ENCODE data around the gene XRCC5.
"Not testable (repeated sequence)": the region's sequence is repeated elsewhere in the genome, so short reads cannot be mapped to it uniquely, and the experiment has no call there.

The XRCC5 gene
- total RNA-seq, result 243 to 472 (median 356) reads per million in 17 experiments

DNA sequence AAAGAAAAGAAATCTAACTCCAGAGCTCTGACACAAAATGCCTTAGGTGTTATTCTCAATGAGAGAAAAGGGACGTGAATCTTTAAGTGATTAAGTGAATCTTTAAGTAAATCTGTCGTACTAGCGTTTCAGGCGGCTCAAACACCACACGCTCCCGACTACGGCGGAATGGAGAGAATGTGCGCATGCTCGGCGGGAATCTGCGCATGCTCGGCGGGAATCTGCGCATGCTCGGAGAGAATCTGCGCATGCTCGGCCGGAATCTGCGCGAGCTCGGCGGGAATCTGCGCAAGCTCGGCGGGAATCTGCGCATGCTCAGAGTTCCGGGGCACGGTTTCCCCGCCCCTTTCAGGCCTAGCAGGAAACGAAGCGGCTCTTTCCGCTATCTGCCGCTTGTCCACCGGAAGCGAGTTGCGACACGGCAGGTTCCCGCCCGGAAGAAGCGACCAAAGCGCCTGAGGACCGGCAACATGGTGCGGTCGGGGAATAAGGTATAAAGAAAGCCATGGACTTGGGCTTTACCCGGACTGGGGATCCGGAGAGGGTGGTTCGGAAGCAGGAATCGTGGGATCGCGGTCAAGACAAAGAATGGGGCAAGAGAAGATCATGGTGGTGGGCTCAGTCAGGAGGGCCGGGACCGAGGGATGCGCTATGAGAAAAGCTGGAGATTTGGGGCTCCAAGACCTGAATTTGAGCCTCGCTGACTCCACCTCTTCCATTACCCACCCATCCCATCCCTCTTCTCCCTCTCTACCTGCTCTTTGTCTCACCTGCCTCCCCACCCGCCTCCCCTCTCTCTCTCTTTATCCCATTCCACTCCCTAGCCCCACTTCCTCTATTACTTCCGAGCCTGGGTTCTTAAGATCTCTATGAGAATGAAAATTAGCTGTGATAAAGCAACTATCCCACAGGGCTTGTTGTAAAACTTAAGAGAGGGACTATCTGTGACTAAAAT is at the start of gene XRCC5:
XRCC5 (plus strand) TSS at position 382 of the 955 bp plus-strand sequence; CDS start at position 471, 89 bp downstream.
- DNase-seq, result peak; percentile 99 to 100 (median 99)

DNA sequence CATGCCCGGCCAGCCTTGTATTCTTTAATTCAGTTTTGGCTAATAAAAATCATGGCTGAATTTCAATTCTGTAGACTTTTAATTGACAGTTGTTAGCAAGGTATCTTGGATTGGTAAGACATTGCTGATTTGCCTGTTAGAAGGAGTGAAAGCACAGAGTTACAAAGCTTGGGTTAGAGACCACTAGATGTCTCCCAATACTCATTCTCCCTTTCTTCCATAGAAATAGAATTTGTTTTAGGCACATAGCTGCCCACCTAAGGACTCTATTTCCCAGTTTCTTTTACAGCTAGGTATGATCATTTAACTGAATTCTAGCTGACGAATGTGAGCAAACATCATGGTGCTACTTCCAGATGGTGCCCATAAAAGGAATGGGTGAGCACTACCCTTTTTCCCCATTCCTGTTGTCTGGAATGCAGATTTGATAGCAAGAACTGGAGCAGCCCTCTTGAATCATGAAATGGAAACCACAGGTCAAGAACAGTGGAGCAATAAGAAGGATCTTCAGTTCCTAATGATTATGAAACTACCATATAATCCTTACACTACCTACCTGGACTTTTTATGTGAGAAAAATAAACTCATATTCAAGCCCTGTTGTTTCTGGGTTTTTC is 45.0 kb upstream of the XRCC5 start:
- no peak for DNase-seq

DNA sequence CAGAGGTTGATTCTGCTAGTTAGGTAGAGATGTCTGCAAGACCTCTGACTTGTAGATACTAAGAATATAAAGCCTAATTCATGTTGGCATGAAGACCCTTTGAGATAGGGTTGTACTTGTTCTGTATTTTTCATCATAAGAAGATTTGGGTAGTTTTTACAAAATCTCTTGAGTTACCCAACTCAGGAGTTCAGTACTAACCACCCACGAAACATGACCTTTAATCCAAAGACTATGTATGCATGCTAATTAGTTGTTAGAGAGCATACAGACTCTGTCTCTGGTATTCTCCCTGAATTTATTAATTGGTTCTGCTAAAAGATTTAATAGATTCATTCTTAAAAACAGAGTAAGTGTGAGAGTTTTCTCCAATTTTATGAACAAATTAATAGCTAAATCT is 44.5 kb upstream of the XRCC5 start:
- DNase-seq, result no peak

DNA sequence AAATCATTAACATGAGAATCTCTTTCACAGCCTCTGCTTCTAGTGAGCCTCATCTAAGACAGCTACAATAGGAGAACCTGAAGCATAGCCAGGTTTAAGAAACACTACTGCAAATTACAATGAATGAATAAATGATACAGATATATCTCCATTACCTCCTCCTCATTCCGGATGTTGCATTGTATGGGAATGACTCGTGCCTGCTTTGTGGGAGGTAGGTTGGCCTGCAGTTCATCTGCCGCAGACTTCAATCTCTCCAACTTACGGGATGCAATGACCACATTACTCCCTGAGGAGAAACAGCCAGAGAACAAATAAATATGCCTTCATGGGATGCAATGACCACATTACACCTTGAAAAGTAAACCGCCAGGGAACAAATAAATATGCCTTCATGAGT is 42.9 kb upstream of the XRCC5 start:
- no peak for DNase-seq

DNA sequence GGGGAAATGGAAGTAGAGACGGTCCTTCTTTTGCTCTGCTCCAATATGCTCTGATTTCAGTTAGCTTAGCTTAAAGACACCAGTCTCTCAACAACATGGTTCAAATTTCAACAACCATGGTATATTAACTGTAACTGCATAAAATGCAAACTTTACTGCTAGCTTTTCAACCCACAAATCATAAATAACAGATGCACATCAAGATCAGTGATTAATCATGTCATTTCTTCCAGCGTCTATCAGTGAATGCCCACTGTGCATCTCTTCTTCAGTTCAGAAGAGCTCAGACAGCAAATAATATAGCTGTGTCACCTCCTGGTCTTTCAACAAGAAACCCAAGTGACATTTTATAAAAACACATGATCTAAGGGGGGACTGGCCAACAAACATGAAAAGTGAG is 40.1 kb upstream of the XRCC5 start:
- no peak for DNase-seq

DNA sequence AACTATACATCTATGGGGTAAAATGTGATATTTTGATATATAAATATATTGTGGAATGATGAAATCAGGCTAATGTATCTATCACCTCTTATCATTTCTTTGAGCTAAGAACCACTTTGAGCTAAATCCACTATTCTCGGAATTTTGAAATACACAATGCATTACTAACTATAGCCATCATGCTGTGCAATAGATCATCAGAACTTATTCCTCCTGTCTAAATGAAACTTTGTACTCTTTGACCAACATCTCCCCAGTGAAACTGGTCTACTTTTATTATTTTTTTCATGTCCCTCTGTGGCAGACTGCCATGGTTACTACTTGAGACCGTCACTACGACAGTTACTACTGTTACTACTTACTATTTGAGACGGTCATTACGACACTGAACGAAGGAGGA is 39.0 kb upstream of the XRCC5 start:
- no peak for DNase-seq

DNA sequence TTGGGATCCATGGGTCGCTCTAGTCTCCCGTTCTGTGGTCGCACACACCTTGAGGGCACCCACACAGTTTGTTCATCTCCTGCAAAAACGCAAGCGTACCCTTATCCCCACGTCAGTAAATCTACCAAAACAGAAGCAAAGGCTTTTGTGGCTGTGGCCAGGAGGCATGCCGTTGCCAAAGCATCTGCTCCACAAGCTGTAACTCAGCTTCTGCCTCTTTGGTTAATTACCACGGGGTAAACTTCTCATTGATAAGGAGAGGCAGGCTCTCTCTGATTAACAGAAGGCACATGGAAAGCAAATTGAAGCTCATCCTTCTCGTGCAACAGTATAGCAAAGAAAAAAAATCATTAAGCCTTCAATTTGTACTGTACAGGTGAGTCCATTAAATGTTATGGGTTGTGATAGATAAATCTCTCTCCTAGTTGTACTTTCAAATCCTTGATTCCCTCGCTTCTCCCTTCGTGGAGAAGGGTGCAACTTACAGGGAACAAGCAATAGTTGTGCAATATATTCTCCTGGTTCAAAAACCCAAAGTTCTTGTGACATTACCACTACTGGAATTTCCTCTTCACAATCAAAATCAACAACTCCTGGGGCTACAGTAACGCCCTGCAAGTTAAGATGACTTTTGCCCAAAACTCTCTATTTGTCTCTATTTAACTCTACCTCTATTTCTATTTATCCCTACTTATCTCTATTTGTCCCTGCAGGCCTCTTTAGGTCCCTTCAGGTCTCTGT is 37.9 kb upstream of the XRCC5 start:
- DNase-seq, result no peak

DNA sequence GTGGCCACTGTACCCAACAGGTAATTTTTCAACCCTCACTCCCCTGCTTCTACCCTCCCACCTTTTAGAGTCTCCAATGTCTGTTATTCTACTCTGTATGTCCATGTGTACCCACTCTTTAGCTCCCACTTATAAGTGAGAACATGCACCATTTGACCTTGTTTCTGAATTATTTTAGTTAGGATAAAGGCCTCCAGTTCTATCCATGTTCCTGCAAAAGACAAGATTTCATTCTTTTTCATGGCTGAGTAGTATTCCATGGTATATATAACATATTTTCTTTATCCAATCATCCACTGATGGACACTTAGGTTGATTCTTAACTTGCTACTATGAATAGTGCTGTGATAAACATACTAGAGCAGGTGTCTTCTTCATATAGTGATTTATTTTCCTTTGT is 36.7 kb upstream of the XRCC5 start:
- DNase-seq, result no peak

DNA sequence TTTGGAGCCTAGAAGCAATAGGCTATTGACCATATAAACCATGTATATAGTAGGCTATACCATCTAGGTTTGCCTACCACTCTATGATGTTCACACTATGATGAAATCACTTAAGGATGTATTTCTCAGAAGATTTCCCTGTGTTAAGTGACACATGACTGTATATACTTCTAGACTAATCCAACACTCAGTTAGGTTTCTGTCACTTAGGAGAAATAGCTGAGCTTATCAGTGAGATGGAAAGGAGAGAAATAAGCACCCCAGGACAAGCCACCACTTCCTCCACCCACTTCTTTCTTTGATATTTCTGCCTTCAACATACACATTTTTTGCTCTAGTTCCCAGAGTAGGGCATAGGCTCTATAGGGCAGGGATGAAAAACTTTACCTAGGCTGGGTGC is 35.4 kb upstream of the XRCC5 start:
- no peak for DNase-seq

DNA sequence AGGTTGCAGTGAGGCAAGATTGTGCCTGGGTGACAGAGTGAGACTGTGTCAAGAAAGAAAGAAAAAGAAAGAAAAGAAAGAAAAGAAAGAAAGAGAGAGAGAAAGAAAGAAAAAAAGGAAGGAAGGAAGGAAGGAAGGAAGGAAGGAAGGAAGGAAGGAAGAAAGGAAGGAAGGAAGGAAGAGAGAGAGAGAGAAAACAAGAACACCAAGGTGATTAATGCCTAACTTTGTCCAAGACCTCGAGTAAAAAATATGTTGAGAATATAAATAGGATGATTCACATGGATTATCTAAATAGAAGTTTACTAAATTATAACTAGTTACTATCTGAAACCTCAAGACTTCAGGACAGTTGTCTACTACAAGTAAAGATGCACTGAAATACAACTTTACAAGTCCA is 34.8 kb upstream of the XRCC5 start:
- no peak for DNase-seq

DNA sequence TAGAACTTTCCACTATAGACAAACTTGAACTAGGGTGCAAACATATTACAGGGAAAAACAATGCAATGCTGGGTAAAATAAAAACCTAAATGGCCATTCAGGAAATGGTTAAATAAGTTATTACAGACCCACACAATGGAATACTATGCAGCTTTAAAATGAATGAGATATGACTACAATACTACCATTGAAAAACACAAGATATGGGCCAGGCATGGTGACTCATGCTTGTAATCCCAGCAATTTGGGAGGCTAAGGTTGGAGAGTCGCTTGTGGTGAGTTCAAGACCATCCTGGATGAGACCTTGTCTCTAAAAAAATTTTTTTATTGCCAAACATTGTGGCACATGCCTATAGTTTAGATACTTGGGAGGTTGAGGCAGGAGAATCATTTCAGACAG is 34.4 kb upstream of the XRCC5 start:
- DNase-seq, result no peak

DNA sequence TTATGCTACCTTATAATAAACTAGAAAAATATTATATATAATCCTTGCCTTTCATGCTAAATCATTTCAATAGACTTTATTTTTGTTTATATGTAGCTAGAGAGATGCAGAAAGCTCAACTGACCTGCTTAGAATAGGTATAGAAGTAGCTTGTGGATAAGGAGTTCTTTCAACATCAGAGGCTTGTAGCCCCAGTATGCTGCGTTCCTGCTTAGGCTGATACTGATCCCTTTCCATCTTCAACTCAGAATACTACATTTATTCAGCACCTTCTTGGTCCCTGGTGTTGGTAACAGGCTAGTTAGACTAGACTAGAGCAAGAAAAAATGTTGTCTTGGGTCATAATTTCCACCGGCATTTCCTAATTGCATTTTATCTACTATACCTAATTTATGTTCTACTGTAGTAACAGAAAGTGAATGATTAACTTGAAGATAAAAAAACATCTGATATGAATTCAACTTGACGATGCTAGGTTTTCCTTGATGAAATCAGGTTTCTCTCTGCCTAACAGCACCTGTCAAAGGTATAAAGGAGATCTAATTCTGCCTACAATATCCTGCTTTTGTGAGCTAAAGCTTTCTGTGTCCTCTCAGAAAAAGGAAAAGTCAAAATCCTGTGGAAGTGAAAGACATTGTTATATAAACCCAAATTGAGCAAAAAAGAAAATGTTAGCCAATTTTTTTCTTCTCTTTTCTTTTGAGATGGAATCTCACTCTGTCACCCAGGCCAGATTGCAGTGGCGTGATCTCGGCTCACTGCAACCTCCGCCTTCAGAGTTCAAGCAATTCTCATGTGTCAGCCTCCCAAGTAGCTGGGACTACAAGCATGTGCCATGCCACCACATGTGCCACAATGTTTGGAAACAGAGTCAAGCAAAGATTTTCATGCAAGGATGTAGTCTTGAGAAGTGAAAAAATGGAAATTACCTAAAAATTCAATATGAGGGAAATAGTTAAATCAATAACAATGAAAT is 33.4 kb upstream of the XRCC5 start:
- no peak for DNase-seq

DNA sequence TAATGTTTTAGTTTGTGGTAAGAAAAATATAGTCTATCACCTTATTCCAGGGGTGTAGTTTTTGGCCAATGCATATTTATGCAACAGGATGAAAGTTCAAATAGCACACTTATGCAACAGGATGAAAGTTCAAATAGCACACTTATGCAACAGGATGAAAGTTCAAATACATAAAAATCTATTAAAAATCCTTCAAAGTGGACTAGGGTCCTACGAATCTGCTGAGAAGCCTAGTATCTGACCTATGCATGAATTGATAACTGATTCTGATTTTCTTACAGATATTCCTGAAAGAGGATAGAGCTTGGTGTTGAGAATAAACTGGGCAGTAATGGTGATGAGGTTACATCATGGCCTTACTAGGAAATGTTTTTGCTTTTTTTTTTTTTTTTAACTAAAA is 30.4 kb upstream of the XRCC5 start:
- DNase-seq, result no peak

DNA sequence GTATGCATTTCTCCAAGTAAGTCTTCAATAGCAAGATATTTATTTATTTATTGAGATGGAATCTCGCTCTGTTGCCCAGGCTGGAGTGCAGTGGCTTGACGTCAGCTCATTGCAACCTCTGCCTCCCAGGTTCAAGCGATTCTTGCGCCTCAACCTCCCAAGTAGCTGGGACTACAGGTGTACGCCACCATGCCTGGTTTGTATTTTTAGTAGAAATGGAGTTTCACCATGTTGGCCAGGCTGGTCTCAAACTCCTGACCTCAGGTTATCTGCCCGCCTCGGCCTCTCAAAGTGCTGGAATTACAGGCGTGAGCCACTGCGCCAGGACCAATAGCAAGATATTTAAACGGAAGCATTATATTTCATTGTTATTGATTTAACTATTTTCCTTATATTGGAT is 29.1 kb upstream of the XRCC5 start:
- not testable (repeated sequence) for DNase-seq

DNA sequence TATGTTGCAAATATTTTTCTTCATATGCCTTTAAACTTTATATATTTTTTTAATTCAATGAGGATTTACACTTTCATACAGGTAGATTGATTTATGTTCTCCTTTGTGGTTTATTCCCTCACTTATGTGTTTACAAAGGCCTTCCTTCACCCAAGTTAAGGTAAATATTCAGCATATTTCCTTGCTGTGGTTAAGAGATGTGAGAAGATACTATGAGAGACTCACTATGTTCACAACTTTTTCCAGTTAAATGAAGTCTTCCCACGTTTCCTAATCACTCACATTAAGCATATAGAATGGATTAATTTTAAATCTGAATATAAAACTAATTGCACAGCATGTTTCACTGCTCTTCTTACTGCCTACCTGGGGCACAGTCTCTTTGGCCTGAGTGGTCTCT is 28.1 kb upstream of the XRCC5 start:
- DNase-seq, result no peak

DNA sequence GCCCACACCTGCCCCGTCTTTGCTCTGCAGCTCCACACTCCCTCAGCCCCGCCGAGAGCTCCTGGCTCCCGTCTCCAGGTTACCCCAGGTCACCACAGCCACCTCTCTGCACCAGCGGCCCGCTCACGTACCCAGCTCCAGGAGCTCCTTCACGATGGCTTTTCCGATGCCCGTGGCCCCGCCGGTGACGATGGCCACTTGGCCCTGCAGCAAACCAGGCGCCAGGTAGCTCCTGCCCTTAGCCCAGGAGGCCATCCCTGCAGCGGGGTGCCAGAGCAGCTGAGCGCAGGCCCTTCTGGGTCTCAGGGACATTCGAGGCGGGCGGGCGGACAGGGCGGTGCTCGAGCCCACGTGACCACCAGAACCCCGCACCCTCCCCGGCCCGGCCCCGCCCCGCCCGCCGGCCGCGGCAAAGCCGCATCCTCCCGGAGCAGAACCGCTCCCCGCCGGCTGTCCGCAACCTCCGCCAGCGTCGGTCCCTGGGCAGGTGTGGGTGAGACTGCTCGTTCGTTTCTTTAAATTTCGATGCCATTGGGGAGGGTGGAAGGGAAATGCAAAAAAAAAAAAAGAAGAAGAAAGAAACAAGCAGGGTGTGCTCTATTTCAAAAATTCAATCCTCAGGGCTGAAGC is 27.5 kb upstream of the XRCC5 start, which contains the start of the genes PECR and TMEM169:
PECR (minus strand) TSS at position 323 of the 630 bp plus-strand sequence; CDS start at position 255, 68 bp downstream.
TMEM169 (plus strand) TSS at position 433 of the 630 bp plus-strand sequence. CDS start 14,045 bp downstream, outside the sequence.
- DNase-seq, result peak; percentile 67 to 88 (median 78)

DNA sequence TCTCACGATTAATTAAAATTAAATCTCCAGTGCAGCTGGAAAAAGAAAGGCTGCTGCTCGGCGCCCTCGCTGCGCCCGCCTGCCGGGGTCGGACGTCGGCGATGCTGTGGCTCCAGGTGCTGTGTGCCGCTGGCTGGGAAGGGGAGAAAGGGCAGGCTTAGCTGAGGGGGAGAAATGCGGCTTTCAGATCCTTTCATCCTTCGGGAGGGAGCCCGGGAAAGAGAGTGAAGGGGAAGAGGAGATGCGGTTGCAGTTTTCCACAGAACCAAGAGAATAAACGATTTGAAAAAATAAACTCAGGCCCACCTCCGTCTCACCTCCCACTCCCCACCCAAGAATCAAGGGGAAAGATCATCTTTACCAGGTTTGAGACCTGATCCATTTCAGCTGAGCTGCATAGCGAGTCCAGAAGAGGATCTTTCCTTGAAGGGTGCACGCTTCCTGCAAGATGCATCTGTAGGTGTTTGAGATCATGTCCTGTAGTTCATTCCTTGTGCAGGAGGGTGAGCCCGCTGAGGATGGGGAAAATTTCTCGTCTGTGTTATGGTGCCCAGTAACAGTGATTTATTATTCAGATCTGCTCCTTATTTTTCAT is 26.9 kb upstream of the XRCC5 start:
- no peak for DNase-seq

DNA sequence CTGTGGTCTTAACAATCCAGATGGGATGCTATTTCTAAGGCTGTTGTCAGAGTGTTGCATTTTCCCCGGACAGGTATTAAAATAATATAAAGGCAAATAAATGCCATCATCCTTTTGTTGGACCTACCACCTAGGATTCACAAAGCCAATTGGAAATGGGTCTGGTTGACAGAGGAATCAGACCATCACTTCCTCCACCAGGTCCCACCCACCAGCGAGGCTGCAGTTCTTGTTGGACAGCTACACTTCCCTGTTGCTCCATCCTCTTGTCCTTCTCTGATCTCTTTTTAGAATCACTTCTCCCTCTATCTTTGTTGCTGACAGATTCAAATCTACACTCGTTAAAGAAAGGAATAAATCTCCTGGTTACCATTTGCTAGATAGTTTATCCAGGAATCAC is 26.3 kb upstream of the XRCC5 start:
- peak; percentile 68 to 78 (median 77) for DNase-seq

DNA sequence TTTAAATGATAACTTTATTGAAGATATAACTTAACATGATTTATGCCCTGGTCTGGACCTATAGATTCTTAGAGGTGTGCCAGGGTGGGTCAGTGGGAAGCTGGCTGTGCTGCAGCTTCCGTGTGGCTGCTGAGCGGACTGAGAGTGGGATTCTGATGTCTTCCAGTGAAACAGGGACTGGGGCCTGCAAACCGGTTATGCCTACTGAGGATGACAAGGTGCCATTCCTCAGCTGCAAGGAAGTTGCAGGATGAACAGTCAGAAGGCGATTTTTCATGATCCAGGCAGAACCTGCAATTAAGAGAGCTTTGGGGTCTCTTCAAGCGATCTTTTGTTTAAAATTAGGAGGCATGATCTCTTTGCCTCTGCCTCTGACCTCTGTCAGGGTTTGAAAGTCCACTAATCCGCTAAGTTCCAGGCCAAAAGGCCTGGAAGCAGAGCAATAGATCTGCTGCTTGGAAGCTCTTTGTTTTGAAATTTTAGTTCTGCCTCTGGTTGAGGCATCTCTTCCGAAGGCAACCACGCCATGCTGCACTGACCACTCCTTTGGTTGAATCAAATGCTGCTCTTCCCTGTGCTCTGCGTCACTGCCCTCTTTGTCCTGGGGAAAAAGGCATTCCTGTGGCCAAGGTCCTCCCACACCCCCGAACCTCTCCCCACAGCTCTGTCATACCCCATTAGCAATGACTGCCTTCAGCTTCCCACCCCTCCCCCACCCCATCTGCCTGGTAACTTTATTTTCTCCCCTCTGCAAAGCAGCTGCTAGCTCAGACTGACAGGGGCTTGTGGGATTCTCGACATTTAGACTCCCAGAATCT is 25.5 kb upstream of the XRCC5 start:
- DNase-seq, result no peak

DNA sequence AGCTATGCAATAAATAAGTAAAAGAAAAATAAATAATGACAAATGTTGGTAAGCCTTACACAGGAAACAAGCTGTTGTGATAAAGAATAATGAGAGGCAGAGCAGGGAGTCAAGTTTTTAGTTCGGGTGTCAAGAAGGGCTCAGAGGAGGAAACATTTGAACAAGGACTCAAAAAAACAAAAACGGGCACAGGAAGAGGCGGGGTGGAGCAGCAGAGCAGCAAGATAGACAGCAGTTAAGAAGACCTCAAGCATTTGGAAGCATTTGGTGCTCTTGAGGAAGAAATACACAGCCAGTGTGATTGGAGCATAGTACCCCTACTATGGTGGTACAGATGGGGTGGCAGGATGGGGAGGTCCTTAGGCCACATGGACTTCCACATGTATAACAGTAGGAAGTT is 24.6 kb upstream of the XRCC5 start:
- no peak for DNase-seq

Measured in suppressor macrophage (primary cell).